Naive thymus-derived CD4-positive, alpha-beta T cell (primary cell): Measurements from ENCODE around the gene ITGA3. TPM values are rescaled to one million over a fixed set of nuclear protein-coding genes. Genes with fewer than 3 reads are reported as not detected.

Source experiments
- polyA plus RNA-seq, 2 donors: library from polyadenylated mRNA; unstranded; fragments of 300-500 nt; fragmentation: Illumina TruSeq; gene quantifications; one replicate each; pipeline ENCODE4 v1.2.3, GENCODE V29; 2021
- total RNA-seq, 6 experiments: library from RNA in 5 of 6; stranded (reverse) in 5 of 6; gene quantifications; 1 replicate in 5 of 6; 2 replicates in 1 of 6; pipeline ENCODE4 v1.2.3 and lab custom pipeline; 2021 to 2026

ITGA3 gene
- total and polyA plus RNA-seq, 7 experiments from 2014 or later = 1.4 to 14.6 (median 5.4) TPM

Other genes starting within 250 kb of the ITGA3 start
- gene TAC4, start 208.0 kb upstream of the ITGA3 start, total RNA-seq = not detected
- not detected for gene TAC4, start 208.0 kb upstream of the ITGA3 start, polyA plus RNA-seq
- 1 to 10 TPM in 2 of 5 experiments, under 1 TPM in 3; 0.34 to 1.6 (median 0.74) TPM for gene DLX4, start 86.9 kb upstream of the ITGA3 start, total RNA-seq
- gene DLX4, start 86.9 kb upstream of the ITGA3 start, polyA plus RNA-seq = not detected
- gene DLX3, start 60.9 kb upstream of the ITGA3 start, total RNA-seq = not detected
- gene DLX3, start 60.9 kb upstream of the ITGA3 start, polyA plus RNA-seq = not detected
- 10 to 100 TPM; 16.7 to 48.3 (median 22.5) TPM for gene PDK2, start 39.2 kb downstream of the ITGA3 start, total RNA-seq
- 10 to 100 TPM; 37.2 to 50.4 TPM for gene PDK2, start 39.2 kb downstream of the ITGA3 start, polyA plus RNA-seq
- under 1 TPM in 2 of 5 experiments, not detected in 3; 0.70 to 0.78 TPM for gene SAMD14, start 74.0 kb downstream of the ITGA3 start, total RNA-seq
- not detected for gene SAMD14, start 74.0 kb downstream of the ITGA3 start, polyA plus RNA-seq
- gene PPP1R9B, start 94.6 kb downstream of the ITGA3 start, total RNA-seq = 100 to 1,000 TPM in 2 of 5 experiments, 10 to 100 TPM in 3; 63.1 to 142 (median 69.1) TPM
- under 1 TPM; 0.63 to 0.72 TPM for gene PPP1R9B, start 94.6 kb downstream of the ITGA3 start, polyA plus RNA-seq
- gene SGCA, start 109.9 kb downstream of the ITGA3 start, total RNA-seq = under 1 TPM in 1 of 5 experiments, not detected in 4; 0.69 TPM
- gene SGCA, start 109.9 kb downstream of the ITGA3 start, polyA plus RNA-seq = not detected
- gene COL1A1, start 145.5 kb downstream of the ITGA3 start, total RNA-seq = 10 to 100 TPM in 1 of 5 experiments, 1 to 10 TPM in 3, under 1 TPM in 1; 0.36 to 12.6 (median 1.2) TPM
- gene COL1A1, start 145.5 kb downstream of the ITGA3 start, polyA plus RNA-seq = not detected
- gene TMEM92, start 218.4 kb downstream of the ITGA3 start, total RNA-seq = under 1 TPM in 1 of 5 experiments, not detected in 4; 0.10 TPM
- gene TMEM92, start 218.4 kb downstream of the ITGA3 start, polyA plus RNA-seq = not detected